Measurements from ENCODE around the gene VPS16.

DNA sequence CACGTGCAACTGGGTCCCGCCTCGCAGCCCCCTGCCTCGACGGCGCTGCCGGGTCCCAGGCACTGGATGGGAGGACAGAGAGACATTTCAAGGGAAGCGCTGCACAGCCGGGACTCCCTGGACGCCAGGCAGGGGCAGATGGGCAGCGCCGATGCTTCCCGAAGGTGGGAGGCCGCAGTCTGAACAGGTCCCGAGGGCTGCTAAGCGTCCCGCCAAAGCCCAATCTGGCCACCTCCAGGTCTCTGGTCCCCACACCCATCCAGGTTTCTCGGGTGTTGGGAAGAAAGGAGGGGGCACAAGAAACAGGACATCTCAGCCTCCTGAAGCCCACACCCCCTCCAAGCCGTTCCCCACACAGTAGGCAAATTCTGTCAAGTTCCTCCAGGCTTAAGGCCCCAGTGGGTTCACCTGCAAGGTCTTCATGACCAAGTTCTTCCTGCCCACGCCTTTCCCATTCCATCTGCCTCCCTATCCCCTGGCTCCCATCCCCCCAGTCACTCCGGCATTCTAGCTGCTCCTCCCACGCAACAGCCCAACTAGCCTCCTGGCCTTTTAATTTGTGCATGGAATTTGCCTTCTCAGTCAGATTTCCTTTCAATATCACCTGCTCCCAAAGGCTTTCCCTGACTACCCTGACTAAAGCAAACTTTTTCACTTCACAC lies 34.7 kb upstream of the VPS16 start:
- TF ChIP-seq CTCF (IDR thresholded peaks at IDR 0.05; ENCODE audit: control extremely low read depth in 1 of 3, insufficient read depth in 1 of 3, low read depth in 1 of 3, low read length in 3 of 3): no peak
- TF ChIP-seq NRF1 (IDR thresholded peaks at IDR 0.05; ENCODE audit: low read depth, low read length): no peak
- no peak for TF ChIP-seq CHD2 (IDR thresholded peaks at IDR 0.05; ENCODE audit: low read length)
- TF ChIP-seq POLR2AphosphoS5 (IDR thresholded peaks at IDR 0.05; ENCODE audit: low read depth, low read length): no peak
- peak; percentile 73; the same call in 1 of the 2 replicates for TF ChIP-seq SUZ12 (IDR thresholded peaks at IDR 0.05; ENCODE audit: low read length)
- no peak for TF ChIP-seq RXRA (IDR thresholded peaks at IDR 0.05; ENCODE audit: insufficient read depth, low read depth, low read length)
- no peak for TF ChIP-seq POLR2A (IDR thresholded peaks at IDR 0.05; ENCODE audit: control extremely low read depth in 1 of 2, low read depth in 2 of 2, low read length in 2 of 2)
- no peak for TF ChIP-seq TBP (IDR thresholded peaks at IDR 0.05; ENCODE audit: low read depth, low read length)
